GM18520 (cell line): Measurements from ENCODE around the gene GEMIN4.
"Not testable (repeated sequence)": the region's sequence is repeated elsewhere in the genome, so short reads cannot be mapped to it uniquely, and the experiment has no call there.

Experiments
- ATAC-seq: cut with Tn5 transposase; IDR thresholded peaks from one replicate; pipeline ENCODE4 v1.9.1; 2021; ENCODE audit not compliant: unreplicated experiment

GEMIN4 gene

DNA sequence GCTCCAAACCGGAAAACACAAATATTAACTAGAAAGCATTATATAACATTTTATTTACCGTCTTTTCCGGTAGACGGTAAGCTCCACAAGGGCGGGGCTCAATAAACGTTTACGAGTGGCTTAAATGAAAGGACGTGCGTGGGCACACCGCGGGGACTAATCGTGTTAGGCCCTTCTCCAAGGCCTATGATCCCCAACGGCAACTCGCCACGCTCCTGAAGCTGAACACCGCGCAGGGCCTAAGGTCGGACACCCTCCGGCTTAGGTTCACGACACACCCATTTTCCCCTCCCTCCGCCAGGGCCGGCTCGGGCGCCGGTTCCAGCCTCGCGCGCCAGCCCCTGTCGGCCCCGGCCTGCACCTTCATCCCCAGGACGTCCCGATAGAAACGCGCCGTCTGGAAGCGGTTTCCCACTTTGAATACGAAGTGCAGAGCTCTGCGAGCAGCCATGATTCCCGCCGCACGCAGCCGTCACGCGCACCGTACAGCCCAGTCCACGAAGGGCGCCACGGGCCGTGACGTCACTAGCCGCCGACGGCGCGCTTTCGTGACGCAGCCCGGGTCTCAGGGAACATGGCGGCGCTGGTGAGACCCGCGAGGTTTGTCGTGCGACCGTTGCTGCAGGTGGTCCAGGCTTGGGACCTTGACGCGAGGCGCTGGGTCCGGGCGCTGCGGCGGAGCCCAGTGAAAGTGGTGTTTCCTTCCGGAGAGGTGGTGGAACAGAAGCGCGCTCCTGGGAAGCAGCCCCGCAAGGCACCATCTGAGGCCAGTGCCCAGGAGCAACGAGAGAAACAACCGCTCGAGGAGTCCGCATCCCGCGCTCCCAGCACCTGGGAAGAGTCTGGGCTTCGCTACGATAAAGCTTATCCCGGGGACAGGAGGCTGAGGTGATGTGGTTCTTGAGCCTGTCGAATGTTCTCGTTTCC, 30.0 kb upstream of the GEMIN4 start, which contains the start of the genes GLOD4 and MRM3:
Gene GLOD4, minus strand, starts transcription at position 476 of the 927 bp plus-strand sequence. Its CDS starts 25 bp downstream, at position 451.
Gene MRM3, plus strand, starts transcription at position 549 of the 927 bp plus-strand sequence. Its CDS starts 26 bp downstream, at position 575.
- ATAC-seq: peak; percentile 71

DNA sequence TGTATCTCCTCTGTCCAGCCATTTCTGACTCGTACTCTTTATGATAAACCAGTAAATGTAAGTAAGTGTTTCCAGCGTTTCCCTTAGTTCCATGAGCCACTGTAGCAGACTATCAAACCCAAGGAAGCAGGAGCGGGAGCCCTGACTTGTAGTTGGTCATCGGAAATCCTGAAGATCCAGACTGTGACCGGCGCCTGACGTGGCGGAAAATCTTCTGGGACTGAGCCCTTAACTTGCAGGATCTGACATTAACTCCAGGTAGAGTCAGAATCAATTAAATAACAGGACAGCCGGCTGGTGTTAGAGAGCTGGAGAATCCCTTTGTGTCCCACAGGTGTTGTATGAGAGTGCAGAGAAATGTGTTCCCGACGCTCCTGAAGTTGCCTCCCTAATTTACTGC, 26.0 kb upstream of the GEMIN4 start:
- ATAC-seq: no peak

- ATAC-seq: no peak
Measured at GRCh38 chr17:774313-774584, 22.2 kb upstream of the GEMIN4 start.

DNA sequence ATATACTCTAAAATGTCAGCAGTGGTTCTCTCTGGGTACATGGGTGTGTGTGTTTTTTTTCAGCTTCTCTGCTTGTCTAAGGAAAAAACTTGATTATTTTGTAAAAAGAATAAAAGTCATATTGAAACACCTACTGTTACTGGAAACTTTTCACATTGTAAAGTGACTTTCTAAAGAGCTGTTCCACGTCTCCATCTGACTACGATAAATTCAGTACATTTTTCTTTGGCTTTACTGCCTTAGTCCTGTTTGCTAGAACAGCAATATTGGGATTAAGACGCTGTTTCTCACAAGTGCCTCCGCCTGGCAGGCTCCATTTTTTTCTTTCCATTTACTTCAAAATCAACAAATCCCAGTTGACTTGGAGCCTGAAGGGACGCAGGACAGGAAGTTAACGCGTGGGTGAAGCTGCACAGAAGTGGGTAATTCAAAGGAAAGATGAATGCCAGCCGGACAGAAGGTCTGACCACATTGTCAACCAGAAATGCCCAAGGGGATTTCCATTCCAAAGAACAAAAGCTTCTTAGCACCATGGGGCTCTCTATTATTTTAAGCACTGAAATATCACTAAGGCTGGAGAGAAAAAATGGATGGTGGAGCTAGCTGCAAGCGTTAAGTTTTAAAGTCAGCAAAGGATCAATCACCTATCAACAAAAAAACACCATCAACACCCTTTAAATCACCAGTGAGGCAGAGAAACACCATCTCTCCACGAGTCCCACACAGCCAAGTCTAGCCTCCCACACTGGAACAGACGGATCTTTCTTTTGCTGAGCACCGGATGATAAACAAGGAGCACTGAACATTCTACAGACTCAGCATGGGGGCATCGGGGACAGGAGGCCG, 21.6 kb upstream of the GEMIN4 start:
- ATAC-seq: no peak

GRCh38 chr17:773016-773415, 21.0 kb upstream of the GEMIN4 start:
- ATAC-seq: no peak

DNA sequence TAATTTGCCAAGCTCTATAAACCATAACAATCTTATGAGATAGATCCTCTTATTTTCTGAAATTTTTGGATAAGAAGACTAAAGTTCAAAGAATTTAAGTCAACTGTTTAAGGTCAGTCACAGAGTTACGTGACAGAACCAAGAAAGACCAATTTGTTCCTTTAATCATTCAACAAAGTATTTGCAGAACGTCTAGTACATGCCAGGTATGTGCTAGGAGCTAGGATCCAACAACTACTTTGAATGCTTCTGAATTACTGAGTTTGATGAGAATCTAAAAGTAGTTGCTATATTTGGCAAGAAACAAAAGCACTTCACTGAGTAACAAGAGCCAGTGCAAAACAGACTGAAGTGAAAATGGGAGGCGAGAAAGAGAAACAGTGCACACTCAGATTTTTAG, 15.0 kb upstream of the GEMIN4 start:
- ATAC-seq: no peak

- no peak for ATAC-seq
Measured at GRCh38 chr17:760371-760770, 8.3 kb upstream of the GEMIN4 start.

- ATAC-seq: no peak
Measured at GRCh38 chr17:759964-760363, 7.9 kb upstream of the GEMIN4 start.

- not testable (repeated sequence) for ATAC-seq
Measured at GRCh38 chr17:756010-756567, 4.0 kb upstream of the GEMIN4 start.

- ATAC-seq: not testable (repeated sequence)
Measured at GRCh38 chr17:755319-755961, 3.4 kb upstream of the GEMIN4 start.

DNA sequence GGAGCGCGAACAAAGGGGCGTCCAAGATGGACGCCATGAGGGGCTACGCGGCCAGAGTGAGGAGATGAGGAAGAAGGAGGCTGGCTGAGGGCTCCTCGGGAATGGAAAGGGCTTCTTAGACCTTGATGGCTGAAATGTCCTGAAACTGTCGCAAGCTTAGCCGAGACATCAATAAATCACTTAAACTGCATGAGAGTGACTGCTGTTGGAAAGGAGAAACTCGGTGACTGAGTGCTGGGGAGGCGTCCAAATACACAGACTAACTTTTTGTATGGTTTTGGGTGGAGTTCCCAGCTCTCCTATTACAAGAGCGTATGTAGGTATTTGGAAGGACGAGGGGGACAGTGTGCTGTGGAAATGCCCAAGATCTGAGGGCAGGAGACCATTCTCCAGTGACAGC, 1.4 kb upstream of the GEMIN4 start:
- ATAC-seq: no peak

- ATAC-seq: no peak
Measured at GRCh38 chr17:752620-753219, 656 bp upstream of the GEMIN4 start.

- peak; percentile 4 for ATAC-seq
Measured at GRCh38 chr17:751269-752001, 629 bp downstream of the GEMIN4 start.

- ATAC-seq: no peak
Measured at GRCh38 chr17:750431-751037, 1.5 kb downstream of the GEMIN4 start.

GRCh38 chr17:749359-749758, 2.7 kb downstream of the GEMIN4 start:
- not testable (repeated sequence) for ATAC-seq

DNA sequence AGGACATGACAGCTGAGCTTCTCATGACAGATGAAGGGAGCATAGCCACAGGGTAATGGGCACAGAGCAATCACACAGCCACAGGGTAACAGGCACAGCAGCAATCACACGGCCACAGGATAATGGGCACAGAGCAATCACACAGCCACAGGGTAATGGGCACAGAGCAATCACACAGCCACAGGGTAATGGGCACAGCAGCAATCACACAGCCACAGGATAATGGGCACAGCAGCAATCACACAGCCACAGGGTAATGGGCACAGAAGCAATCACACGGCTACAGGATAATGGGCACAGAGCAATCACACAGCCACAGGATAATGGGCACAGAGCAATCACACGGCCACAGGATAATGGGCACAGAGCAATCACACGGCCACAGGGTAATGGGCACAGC, 3.5 kb downstream of the GEMIN4 start:
- ATAC-seq: not testable (repeated sequence)

DNA sequence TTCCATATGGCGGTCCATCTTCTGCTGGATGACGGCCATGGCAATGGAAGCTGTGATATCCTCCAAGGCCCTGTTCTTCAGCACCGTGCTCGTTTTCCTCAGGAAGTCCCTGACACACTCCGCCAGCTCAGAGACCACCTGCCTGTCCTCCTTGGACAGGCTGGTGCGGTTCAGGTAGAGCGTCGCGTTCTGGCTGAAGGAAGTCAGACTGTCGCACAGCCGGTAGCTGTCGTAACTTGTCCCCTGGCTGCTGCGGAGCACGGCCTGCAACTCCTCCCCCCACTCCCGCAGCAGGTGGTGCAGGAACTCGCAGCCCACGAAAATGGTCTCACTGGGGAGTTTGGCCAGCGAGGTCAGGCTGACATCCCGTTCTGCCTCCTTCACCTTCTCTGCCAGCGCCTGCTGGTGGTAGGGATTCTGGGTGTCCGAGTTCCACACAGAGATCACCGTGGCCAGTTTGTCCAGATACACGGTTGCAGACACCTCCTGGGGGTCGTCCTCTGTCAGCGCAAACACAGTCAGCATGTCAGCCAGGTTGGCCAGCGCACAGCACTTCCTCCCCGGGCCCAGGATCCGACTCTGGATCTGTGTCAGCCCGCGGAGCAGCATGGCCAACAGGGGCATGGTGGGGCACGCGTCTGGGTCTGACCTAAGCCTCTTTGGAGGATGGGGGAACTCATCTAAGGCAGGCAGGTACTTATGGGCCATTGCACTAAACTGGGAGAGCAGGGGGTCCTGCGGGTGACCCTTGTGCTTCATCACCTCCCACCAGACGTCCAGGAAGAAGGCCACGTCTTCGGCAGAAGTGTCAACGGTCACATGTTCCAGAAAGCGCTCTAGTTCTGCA, 5.1 kb downstream of the GEMIN4 start:
- ATAC-seq: no peak

- ATAC-seq: no peak
Measured at GRCh38 chr17:746181-746580, 5.9 kb downstream of the GEMIN4 start.

DNA sequence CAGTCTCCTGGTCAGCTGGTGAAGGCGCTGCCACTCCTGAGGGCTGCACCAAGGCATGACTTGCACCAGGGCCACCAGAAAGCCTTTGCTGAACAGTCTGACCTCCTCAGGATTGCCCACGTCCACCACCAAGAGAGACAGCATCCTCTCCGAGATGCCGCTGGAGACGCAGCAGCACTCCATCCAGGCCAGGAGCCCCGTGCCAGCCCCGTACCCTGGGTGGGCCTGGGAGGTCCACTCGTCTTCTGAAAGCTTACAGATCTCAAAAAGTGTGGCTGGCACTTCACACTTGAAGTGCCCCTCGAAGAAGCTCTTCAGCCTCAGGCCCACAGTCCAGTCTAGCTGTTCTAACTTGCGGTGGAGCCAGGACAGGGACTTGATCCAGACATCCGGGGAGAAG, 6.7 kb downstream of the GEMIN4 start:
- ATAC-seq: no peak
